ENCODE results near the gene SDHB.

- no peak for TF ChIP-seq CTCF (IDR thresholded peaks at IDR 0.05 in 4 of 5, conservative IDR thresholded peaks at IDR 0.05 in 1 of 5)
- TF ChIP-seq POLR2A (IDR thresholded peaks at IDR 0.05): no peak
These were observed 29.1 kb downstream of the SDHB start for GRCh38 chr1:17024721-17025120.

Measured in gastrocnemius medialis (tissue), 4 donors.